CD4-positive, CD25-positive, alpha-beta regulatory T cell (primary cell): ENCODE data around the gene NR4A2. TPM values are rescaled to one million over a fixed set of nuclear protein-coding genes. Genes with fewer than 3 reads are reported as not detected.

Experiments
- ATAC-seq, 2 donors: fragments of 150-1000 bp; cut with Tn5 transposase; one replicate each; pipeline ENCODE4 v1.10.0; 2021; ENCODE audit warnings: low read depth in 2 of 2, moderate number of reproducible peaks in 2 of 2, moderate library complexity in 1 of 2
- DNase-seq, 3 donors: peaks; one replicate each; pipeline versions ENCODE4 v3.0.0 to v3.0.0-alpha.2; 2012 to 2022; ENCODE audit warnings: mixed read lengths in 1 of 3
- H3K27ac ChIP-seq: one replicate; pipeline ENCODE4 v1.7.0; 2013; ENCODE audit warnings: mild to moderate bottlenecking, low read length; ENCODE audit not compliant: insufficient read depth, poor library complexity, severe bottlenecking
- H3K27me3 ChIP-seq: one replicate; pipeline ENCODE4 v1.7.0; 2013; ENCODE audit warnings: low read length; ENCODE audit not compliant: control insufficient read depth, insufficient read depth
- H3K36me3 ChIP-seq: one replicate; pipeline ENCODE4 v1.7.0; 2013; ENCODE audit warnings: mild to moderate bottlenecking, low read length, moderate library complexity; ENCODE audit not compliant: control insufficient read depth, insufficient read depth
- H3K4me1 ChIP-seq: 2 replicates; pipeline ENCODE4 v1.7.0; 2013; ENCODE audit warnings: mild to moderate bottlenecking, low read length; ENCODE audit not compliant: insufficient read depth, control insufficient read depth, poor library complexity, severe bottlenecking
- H3K4me3 ChIP-seq: one replicate; pipeline ENCODE4 v1.7.0; 2013; ENCODE audit warnings: low read depth, mild to moderate bottlenecking, low read length, moderate library complexity
- H3K9me3 ChIP-seq, 2 experiments: 1 replicate in 1 of 2; 2 replicates in 1 of 2; pipeline ENCODE4 v1.7.0; 2013; ENCODE audit warnings: low read length in 2 of 2, mild to moderate bottlenecking in 1 of 2, moderate library complexity in 1 of 2; ENCODE audit not compliant: control insufficient read depth in 2 of 2
- H3K27ac Mint-ChIP-seq, 3 donors: one replicate each; pipeline ENCODE4 v1.8.0; 2020 to 2022; ENCODE audit warnings: mild to moderate bottlenecking in 3 of 3, mixed read lengths in 3 of 3, moderate library complexity in 2 of 3
- H3K27me3 Mint-ChIP-seq: one replicate; pipeline ENCODE4 v1.8.0; 2022; ENCODE audit warnings: mild to moderate bottlenecking, mixed read lengths
- H3K36me3 Mint-ChIP-seq: one replicate; pipeline ENCODE4 v1.8.0; 2020; ENCODE audit warnings: mixed read lengths
- H3K4me1 Mint-ChIP-seq, 4 donors: one replicate each; pipeline ENCODE4 v1.8.0; 2020 to 2022; ENCODE audit warnings: mixed read lengths in 4 of 4, mild to moderate bottlenecking in 1 of 4
- H3K4me3 Mint-ChIP-seq, 4 donors: one replicate each; pipeline ENCODE4 v1.8.0; 2020 to 2022; ENCODE audit warnings: mild to moderate bottlenecking in 4 of 4, mixed read lengths in 4 of 4, moderate library complexity in 3 of 4
- H3K9me3 Mint-ChIP-seq, 7 donors: one replicate each; pipeline ENCODE4 v1.8.0; 2020 to 2022; ENCODE audit warnings: mixed read lengths in 7 of 7, mild to moderate bottlenecking in 3 of 7, moderate library complexity in 2 of 7
- polyA plus RNA-seq, 4 donors: library from polyadenylated mRNA; unstranded; fragments of 300-500 nt; fragmentation: Illumina TruSeq; gene quantifications; one replicate each; pipeline ENCODE4 v1.2.3, GENCODE V29; 2021
- total RNA-seq: library from RNA; stranded (reverse); gene quantifications from one replicate; pipeline ENCODE4 v1.2.3, GENCODE V29; 2022

The NR4A2 gene
- total and polyA plus RNA-seq, 5 donors from 2014 or later, result 11.4 to 398 (median 14.4) TPM

DNA sequence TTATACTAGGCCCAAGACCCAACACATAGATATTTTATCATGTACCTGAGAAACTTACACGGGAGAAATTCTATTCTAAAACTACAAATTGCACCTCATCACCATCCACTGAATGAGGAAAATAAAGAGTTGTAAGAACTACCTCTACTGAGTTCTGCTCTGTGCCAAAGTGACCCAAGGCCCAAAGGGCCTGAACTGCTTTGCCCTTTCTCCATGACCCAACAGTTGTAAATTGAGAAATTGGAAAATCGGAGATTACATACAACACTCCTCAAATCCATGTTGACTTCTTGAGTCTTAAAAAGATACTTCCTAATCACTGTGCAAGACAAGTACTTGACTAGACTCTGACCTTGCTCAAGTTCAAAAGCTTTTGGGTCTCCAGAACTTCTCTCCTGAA is 8.8 kb downstream of the NR4A2 start:
- DNase-seq (no peak), ATAC-seq (no peak)
- no peaks in the 10 kb centered on the region for H3K9me3 ChIP-seq
- H3K4me1 ChIP-seq, result peaks cover 32% of the 10 kb centered on the region
- peaks cover 31% of the 10 kb centered on the region for H3K27me3 ChIP-seq
- no peak overlapping the region for H3K4me3 ChIP-seq
- H3K4me3 Mint-ChIP-seq, result peak overlapping the region in 1 of 4 donors; percentile 20
- peaks cover 29% of the 10 kb centered on the region for H3K36me3 Mint-ChIP-seq
- H3K4me1 Mint-ChIP-seq, result peaks cover 4 to 41% (median 30%) of the 10 kb centered on the region in 4 donors
- no peak overlapping the region for H3K27ac Mint-ChIP-seq
- peaks cover 0 to 10% (median 0%) of the 10 kb centered on the region in 7 donors for H3K9me3 Mint-ChIP-seq
- peaks cover 15% of the 10 kb centered on the region for H3K36me3 ChIP-seq
- H3K27me3 Mint-ChIP-seq, result peaks cover 75% of the 10 kb centered on the region
- H3K27ac ChIP-seq, result no peak overlapping the region

DNA sequence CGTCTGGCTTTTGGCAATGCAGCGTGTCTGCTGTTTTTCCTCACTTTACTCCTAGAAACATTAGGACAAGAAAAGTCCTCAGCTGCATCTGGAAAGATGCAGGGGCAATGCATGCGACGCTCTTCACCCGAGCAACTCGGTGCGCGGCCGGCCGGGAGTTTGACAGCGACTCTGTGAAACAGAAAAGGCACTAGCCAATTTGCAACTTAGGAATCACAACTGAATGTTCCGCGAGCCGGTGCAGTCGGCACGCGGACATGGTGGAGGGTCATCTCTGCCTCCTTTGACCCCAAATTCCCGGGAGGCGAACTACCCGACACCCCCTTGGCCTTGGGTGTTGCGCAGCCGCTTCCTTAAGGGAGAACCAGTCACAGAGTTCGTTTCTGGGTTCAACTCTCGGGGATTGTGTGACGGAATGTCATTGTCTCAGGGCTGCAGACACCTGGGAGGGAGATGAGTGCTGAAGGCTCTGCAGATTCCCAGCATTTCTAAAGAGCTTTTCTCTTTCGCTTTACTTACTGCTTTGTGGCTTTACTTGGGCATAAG is 9.8 kb downstream of the NR4A2 start:
- H3K4me3 ChIP-seq, result peak overlapping the region; percentile 17
- ATAC-seq (no peak), DNase-seq (no peak)
- H3K27me3 ChIP-seq, result peaks cover 37% of the 10 kb centered on the region
- no peak overlapping the region for H3K27ac ChIP-seq
- no peaks in the 10 kb centered on the region for H3K9me3 ChIP-seq
- peaks cover 81% of the 10 kb centered on the region for H3K27me3 Mint-ChIP-seq
- peaks cover 21% of the 10 kb centered on the region for H3K36me3 Mint-ChIP-seq
- no peak overlapping the region for H3K27ac Mint-ChIP-seq
- peaks cover 0 to 10% (median 0%) of the 10 kb centered on the region in 7 donors for H3K9me3 Mint-ChIP-seq
- peak overlapping the region; percentile 62 to 87 (median 80) for H3K4me3 Mint-ChIP-seq
- H3K36me3 ChIP-seq, result peaks cover 9% of the 10 kb centered on the region
- peaks cover 4 to 37% (median 27%) of the 10 kb centered on the region in 4 donors for H3K4me1 Mint-ChIP-seq
- H3K4me1 ChIP-seq, result peaks cover 32% of the 10 kb centered on the region

DNA sequence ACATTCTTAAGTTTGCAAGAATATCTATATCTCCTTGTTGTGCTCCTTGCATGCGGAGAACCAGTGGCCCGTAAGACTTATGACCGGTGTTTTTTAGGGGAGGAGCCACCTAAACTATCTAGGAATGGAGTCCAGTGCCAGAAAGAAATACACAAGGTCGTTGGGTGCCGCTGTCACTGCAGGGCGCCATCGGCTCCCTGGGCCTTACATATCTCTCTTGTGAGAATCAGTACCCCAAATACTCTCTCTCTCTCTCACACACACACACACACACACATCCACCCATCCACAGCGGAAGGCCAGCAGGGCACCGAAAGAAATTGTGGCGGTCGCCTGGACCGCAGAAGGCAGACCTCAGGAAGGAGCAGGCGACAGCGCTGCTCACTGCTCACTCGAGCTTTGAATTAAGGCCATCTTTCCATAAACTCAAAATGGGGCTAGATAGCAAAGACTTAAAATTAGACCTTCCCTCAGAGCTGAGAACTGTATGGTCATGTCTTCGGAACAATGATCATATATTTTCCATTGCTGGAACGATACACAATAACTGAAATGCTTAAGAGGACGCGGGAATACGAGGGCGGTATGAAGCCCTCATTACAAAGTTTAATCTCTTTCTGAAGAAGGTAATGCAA is 10.4 kb downstream of the NR4A2 start:
- H3K4me3 Mint-ChIP-seq, result peak overlapping the region; percentile 62 to 93 (median 81)
- no peaks in the 10 kb centered on the region for H3K9me3 ChIP-seq
- H3K27ac Mint-ChIP-seq, result peak overlapping the region in 2 of 3 donors; percentile 57 to 76
- H3K36me3 ChIP-seq, result peaks cover 8% of the 10 kb centered on the region
- ATAC-seq (no peak), DNase-seq (peak in 2 of 3 donors; percentile 20 to 24)
- H3K9me3 Mint-ChIP-seq, result peaks cover 0 to 10% (median 0%) of the 10 kb centered on the region in 7 donors
- peaks cover 20% of the 10 kb centered on the region for H3K36me3 Mint-ChIP-seq
- H3K4me1 Mint-ChIP-seq, result peaks cover 4 to 37% (median 27%) of the 10 kb centered on the region in 4 donors
- no peak overlapping the region for H3K27ac ChIP-seq
- H3K27me3 Mint-ChIP-seq, result peaks cover 81% of the 10 kb centered on the region
- H3K4me3 ChIP-seq, result peak overlapping the region; percentile 49
- peaks cover 39% of the 10 kb centered on the region for H3K27me3 ChIP-seq
- H3K4me1 ChIP-seq, result peaks cover 32% of the 10 kb centered on the region

DNA sequence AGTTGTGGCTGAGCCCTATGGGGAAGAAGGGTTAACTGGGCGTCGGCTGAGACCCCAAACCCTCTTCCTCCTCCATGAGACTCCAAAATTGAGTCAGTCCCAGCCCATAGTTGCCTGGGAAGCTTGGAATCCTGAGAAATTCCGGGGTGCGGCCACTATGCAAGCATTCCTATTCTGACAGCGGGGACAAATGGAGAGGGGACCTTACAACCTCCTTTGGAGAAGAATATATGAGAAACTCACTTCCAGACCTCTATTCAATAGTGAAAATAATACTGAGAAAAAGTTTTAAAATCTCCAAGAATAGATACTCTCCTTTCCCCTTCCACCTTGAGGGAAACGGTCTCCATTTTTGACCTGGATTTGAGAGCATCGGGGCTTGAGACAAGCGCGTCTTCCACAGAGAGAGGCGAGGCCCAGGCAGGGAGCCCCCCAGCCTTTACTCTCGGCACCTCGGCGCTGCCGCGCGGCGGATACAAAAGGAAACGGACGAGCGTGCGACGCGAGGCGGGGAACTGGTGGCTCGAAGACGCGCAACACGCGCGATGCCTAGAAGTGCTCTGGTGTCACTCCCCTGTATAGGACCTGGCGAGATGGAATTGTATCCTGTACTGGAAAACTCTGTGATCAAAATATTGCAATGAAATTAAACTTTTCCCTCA is 11.1 kb downstream of the NR4A2 start:
- Histone ChIP-seq H3K4me1 (peaks cover 32% of the 10 kb centered on the region), H3K27me3 (peaks cover 39% of the 10 kb centered on the region), H3K36me3 (peaks cover 8% of the 10 kb centered on the region), H3K27ac (no peak overlapping the region), H3K4me3 (peak overlapping the region; percentile 49), H3K9me3 (no peaks in the 10 kb centered on the region)
- Mint-ChIP-seq H3K4me3 (peak overlapping the region; percentile 62 to 93 (median 81)), H3K27ac (peak overlapping the region in 2 of 3 donors; percentile 51 to 76), H3K27me3 (peaks cover 79% of the 10 kb centered on the region), H3K36me3 (peaks cover 13% of the 10 kb centered on the region), H3K4me1 (peaks cover 4 to 37% (median 27%) of the 10 kb centered on the region in 4 donors), H3K9me3 (peaks cover 0 to 10% (median 0%) of the 10 kb centered on the region in 7 donors)
- ATAC-seq, result peak; percentile 55 to 64
- DNase-seq, result peak in 2 of 3 donors; percentile 44 to 50

DNA sequence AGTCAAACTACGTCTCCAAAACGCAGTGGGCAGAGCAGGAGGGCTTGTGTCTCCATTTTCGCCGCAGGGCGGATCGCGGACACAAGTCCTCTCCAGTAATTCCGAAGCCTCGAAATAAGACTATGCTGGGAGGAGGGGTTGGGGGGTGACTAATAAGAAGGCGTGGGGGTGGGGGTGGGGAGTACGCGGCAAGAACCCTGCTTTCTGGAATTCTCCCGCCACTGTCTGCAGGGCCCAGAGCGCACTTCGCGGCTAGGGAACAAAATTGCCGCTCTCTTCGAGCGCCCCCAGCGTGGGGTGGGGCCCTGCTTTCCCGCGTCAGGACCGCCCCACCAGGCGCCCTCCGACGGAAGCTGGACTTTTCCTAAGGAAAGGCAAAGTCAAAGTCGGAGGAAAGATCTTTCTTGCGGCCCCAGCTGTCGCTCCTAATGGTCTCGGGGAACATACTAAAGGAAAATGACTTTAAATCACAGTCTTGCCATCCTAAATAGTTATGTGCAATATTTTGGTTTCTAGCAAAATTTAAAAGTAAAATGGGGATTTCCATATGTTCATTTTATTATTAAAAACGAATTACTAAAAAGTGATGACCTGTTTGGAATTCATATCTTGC is 11.9 kb downstream of the NR4A2 start:
- Mint-ChIP-seq H3K36me3 (peaks cover 5% of the 10 kb centered on the region), H3K4me3 (peak overlapping the region in 2 of 4 donors; percentile 55 to 58), H3K4me1 (peaks cover 4 to 37% (median 27%) of the 10 kb centered on the region in 4 donors), H3K9me3 (peaks cover 0 to 10% (median 0%) of the 10 kb centered on the region in 7 donors), H3K27ac (no peak overlapping the region), H3K27me3 (peaks cover 86% of the 10 kb centered on the region)
- Histone ChIP-seq H3K36me3 (peaks cover 3% of the 10 kb centered on the region), H3K9me3 (no peaks in the 10 kb centered on the region), H3K4me3 (no peak overlapping the region), H3K27ac (no peak overlapping the region), H3K27me3 (peaks cover 45% of the 10 kb centered on the region), H3K4me1 (peaks cover 32% of the 10 kb centered on the region)
- ATAC-seq (no peak), DNase-seq (no peak)

DNA sequence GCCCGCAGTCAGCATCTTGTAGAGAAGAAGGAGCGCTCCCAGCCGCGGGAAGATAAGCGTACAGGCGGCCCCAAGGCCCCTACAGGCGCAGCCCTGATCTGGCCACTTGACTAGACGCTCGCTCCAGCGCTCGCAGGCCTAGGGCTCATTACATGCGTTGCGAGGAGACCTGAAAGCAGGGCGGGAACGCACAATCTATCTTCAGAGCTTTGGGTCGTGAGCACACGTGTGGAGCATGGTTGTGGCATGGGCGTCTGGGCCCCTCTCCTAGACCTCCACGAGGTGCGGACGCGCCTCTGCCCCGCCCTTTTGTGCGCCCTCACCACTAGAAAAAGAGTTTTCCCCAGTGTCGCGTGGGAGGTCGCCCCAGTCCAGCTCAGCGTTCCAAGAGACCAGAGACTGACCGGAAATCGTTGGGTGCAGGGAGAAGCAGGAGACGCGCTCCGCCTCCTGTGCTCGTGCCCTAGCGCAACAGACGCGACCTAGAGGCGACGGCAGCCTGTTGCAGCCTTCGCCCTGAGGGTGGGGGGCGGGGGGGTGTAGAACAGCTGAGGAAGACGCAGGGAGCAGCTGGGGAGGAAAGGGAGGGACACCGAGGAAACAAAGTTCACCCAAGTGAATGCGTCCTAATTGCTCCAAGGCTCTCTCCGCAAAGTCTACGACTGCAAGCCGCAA is 12.6 kb downstream of the NR4A2 start:
- H3K27me3 Mint-ChIP-seq, result peaks cover 86% of the 10 kb centered on the region
- Histone ChIP-seq H3K27ac (no peak overlapping the region), H3K4me1 (peaks cover 32% of the 10 kb centered on the region), H3K27me3 (peaks cover 47% of the 10 kb centered on the region), H3K9me3 (no peaks in the 10 kb centered on the region), H3K36me3 (no peaks in the 10 kb centered on the region), H3K4me3 (no peak overlapping the region)
- H3K27ac Mint-ChIP-seq, result no peak overlapping the region
- peak overlapping the region in 3 of 4 donors; percentile 35 to 58 (median 55) for H3K4me3 Mint-ChIP-seq
- peak in 1 of 2 donors; percentile 25 for ATAC-seq
- DNase-seq, result peak in 1 of 3 donors; percentile 21
- H3K36me3 Mint-ChIP-seq, result no peaks in the 10 kb centered on the region
- H3K9me3 Mint-ChIP-seq, result peaks cover 0 to 10% (median 0%) of the 10 kb centered on the region in 7 donors
- H3K4me1 Mint-ChIP-seq, result peaks cover 4 to 37% (median 27%) of the 10 kb centered on the region in 4 donors

DNA sequence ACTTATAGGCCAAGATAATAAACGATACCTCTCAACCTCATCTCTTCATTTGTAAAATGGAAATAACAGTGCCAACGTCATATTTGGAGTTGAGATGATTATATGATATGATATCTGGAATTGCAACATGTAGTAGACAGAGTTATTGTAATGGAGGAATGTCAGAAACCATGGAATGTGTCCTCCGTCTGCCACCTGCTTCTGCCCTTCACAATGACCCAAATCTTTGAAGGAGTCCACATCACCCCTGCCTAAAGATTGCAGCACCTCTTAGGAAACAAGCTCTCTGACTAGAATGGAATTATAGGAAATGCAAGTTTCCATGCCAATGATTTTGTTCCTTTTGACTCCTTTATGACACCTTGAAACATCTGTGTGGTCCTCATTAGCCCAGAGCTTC is 14.9 kb downstream of the NR4A2 start:
- peaks cover 55% of the 10 kb centered on the region for H3K27me3 ChIP-seq
- H3K27ac ChIP-seq, result no peak overlapping the region
- peaks cover 84% of the 10 kb centered on the region for H3K27me3 Mint-ChIP-seq
- H3K4me3 ChIP-seq, result no peak overlapping the region
- H3K4me1 Mint-ChIP-seq, result peaks cover 4 to 32% (median 24%) of the 10 kb centered on the region in 4 donors
- DNase-seq, result no peak
- H3K4me1 ChIP-seq, result peaks cover 28% of the 10 kb centered on the region
- H3K4me3 Mint-ChIP-seq, result no peak overlapping the region
- no peaks in the 10 kb centered on the region for H3K36me3 ChIP-seq
- peaks cover 0 to 4% (median 0%) of the 10 kb centered on the region in 7 donors for H3K9me3 Mint-ChIP-seq
- H3K36me3 Mint-ChIP-seq, result no peaks in the 10 kb centered on the region
- no peak overlapping the region for H3K27ac Mint-ChIP-seq
- no peaks in the 10 kb centered on the region for H3K9me3 ChIP-seq
- ATAC-seq, result no peak
